Brain microvascular endothelial cell (primary cell): ENCODE measurements around the gene DPP10.

ENCODE experiments used
- DNase-seq: peaks from one replicate; pipeline ENCODE4 v3.0.0-alpha.2; 2020
- H3K27ac ChIP-seq: fragments of 250-450 bp; sonication (Bioruptor Pico); 2 replicates; pipeline ENCODE4 v1.5.1; 2020; ENCODE audit warnings: mild to moderate bottlenecking, moderate library complexity
- H3K27me3 ChIP-seq: fragments of 250-450 bp; sonication (Bioruptor Pico); replicated peaks from 2 replicates; pipeline ENCODE4 v1.5.1; 2020; ENCODE audit warnings: mild to moderate bottlenecking
- H3K36me3 ChIP-seq: fragments of 250-450 bp; sonication (Bioruptor Pico); replicated peaks from 2 replicates; pipeline ENCODE4 v1.5.1; 2020; ENCODE audit warnings: mild to moderate bottlenecking
- H3K4me3 ChIP-seq: 2 replicates; pipeline ENCODE4 v1.5.1; 2011; ENCODE audit warnings: low read depth, mild to moderate bottlenecking, control low read depth, low read length, moderate library complexity
- in situ Hi-C: cut with HindIII; loops from 2 replicates; pipeline ENCODE4 v1.10.0; 2017; ENCODE audit warnings: low sequenced_read_pairs, low pct_ligation_motif_present
- TF ChIP-seq, protein P1 (sequence below): IDR thresholded peaks from 2 replicates; pipeline ENCODE4 v1.5.1; 2011; ENCODE audit warnings: low read depth, mild to moderate bottlenecking, moderate library complexity, low read length, control low read depth, inconsistent platforms; ENCODE audit errors: missing control alignments

Gene DPP10

DNA sequence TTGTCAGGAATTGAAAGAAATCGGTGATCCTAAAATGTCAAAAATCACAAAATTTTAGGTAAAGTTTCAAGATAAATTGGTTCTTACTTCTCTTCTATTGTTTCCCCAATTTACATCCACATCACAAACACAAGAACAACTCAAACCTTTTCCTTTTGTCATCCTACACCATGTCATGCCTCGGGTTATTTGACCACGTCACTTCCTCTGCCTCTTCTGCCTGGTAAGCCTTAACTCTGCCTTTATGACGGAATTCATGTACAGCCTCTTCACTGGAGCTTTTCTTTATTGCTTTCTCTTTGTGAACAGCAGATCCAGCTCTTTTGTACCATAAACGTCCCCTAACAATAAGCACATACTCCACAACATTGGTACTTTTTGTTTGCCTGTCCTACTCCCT is 258.0 kb downstream of the DPP10 start:
- Histone ChIP-seq H3K4me3 (no peak overlapping the region), H3K27ac (no peak overlapping the region), H3K36me3 (no peaks in the 10 kb centered on the region), H3K27me3 (no peaks in the 10 kb centered on the region)
- no peak for DNase-seq
- TF ChIP-seq, protein P1, sequence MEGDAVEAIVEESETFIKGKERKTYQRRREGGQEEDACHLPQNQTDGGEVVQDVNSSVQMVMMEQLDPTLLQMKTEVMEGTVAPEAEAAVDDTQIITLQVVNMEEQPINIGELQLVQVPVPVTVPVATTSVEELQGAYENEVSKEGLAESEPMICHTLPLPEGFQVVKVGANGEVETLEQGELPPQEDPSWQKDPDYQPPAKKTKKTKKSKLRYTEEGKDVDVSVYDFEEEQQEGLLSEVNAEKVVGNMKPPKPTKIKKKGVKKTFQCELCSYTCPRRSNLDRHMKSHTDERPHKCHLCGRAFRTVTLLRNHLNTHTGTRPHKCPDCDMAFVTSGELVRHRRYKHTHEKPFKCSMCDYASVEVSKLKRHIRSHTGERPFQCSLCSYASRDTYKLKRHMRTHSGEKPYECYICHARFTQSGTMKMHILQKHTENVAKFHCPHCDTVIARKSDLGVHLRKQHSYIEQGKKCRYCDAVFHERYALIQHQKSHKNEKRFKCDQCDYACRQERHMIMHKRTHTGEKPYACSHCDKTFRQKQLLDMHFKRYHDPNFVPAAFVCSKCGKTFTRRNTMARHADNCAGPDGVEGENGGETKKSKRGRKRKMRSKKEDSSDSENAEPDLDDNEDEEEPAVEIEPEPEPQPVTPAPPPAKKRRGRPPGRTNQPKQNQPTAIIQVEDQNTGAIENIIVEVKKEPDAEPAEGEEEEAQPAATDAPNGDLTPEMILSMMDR, result no peak
- in situ Hi-C loops, result no loop called here

DNA sequence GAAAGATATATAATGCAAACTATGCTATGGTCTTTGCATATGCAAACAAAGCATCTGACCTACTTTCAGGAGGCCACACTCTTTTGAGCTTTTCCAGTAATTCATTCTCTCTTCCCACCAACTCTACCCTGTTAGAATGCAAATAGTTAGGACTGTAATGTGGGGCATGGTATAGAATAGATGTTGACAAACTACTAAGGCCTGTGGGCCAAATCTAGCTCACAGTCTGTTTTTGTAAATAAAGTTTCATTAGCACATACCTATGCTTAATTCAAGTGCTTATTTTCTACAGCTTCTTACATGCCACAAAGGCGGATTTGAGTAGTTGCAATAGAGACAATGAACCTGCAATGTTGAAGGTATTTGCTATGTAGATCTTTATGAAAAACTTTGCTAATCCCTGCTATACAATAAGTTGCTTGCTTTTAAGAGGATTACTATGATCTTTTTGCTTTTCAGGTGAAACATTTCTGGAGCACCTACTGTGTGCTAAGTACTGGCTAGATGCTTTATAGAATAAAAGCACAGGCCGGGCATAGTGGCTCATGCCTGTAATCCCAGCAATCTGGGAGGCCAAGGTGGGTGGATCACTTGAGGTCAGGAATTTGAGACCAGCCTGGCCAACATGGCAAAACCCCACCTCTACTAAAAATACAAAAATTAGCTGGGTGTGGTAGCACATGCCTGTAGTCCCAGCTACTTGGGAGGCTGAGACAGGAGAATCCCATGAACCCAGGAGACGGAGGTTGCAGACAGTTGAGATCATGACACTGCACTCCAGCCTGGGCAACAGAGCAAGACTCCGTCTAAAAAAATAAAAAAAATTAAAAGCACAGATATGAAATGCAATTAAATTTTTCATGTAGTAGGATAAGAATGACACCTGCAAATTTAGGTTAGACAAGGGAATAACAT is 267.8 kb downstream of the DPP10 start:
- Histone ChIP-seq H3K4me3 (no peak overlapping the region), H3K27me3 (no peaks in the 10 kb centered on the region), H3K27ac (no peak overlapping the region), H3K36me3 (no peaks in the 10 kb centered on the region)
- TF ChIP-seq, protein P1, result no peak
- in situ Hi-C loops, result no loop called here
- DNase-seq, result no peak

DNA sequence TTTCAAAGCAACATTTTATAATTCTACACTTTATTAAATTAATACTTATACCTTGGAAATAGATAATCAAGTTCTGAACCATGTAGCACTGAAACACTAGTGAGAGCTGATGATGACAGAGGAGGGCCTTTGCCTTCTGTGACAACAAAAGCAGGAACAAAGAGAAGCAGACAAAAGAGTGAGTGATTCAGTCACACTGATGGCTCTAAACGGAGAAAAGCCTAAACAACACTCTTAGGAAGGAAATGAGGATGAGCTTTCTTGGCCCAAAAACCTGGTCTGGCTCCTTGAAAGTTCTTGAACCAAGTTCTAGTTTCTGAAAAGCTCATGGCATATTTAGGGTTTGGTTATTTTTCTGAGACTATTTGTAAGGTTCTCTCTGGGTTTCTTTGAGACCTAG is 271.9 kb downstream of the DPP10 start:
- no peaks in the 10 kb centered on the region for H3K36me3 ChIP-seq
- in situ Hi-C loops, result no loop called here
- DNase-seq, result no peak
- TF ChIP-seq, protein P1, result no peak
- H3K27me3 ChIP-seq, result no peaks in the 10 kb centered on the region
- no peak overlapping the region for H3K4me3 ChIP-seq
- no peak overlapping the region for H3K27ac ChIP-seq

DNA sequence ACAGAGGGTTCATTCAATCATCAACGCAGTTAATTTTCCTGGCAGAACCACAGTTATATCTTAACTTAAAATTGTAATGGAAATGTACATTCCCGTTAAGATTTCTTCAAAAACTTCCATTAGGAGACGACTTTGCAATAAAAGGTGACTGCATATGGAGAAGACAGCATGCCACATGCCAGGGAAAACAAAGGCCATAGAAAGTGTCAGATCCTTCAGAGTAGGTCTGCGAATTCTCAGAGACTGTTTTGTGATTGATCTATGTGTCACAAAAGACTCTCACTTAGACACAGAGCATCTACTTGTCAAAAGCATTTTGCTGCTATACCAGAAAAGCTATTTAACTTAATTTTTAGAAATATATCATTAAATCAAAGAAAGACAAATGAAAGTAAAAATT is 274.6 kb downstream of the DPP10 start:
- H3K36me3 ChIP-seq, result no peaks in the 10 kb centered on the region
- H3K27me3 ChIP-seq, result no peaks in the 10 kb centered on the region
- H3K4me3 ChIP-seq, result no peak overlapping the region
- no peak overlapping the region for H3K27ac ChIP-seq
- TF ChIP-seq, protein P1, result no peak
- in situ Hi-C loops, result no loop called here
- no peak for DNase-seq

DNA sequence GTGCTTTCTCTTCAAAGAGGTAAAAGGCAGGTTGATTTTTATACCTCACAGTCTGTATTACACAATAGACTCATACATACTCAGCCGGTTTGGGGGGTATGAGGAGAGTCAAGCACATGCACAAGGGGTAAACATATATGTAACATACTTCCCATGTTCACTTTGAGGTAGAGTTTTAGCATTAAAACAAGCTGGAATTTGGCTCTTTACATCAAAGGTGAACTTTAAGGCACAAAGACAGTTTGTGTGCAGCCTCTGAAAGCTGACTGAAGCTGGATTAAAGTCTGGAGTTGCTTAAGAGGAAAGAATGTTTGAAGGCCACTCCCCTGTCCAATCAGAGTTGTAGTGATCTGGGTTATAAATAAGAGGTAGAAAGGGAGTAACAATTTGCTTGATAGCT is 282.0 kb downstream of the DPP10 start:
- Histone ChIP-seq H3K4me3 (no peak overlapping the region), H3K27me3 (no peaks in the 10 kb centered on the region), H3K36me3 (no peaks in the 10 kb centered on the region), H3K27ac (no peak overlapping the region)
- DNase-seq, result no peak
- TF ChIP-seq, protein P1, result no peak
- in situ Hi-C loops, result no loop called here
